ENCODE results near the gene HS3ST6. TPM values are rescaled to one million over a fixed set of nuclear protein-coding genes. Genes with fewer than 3 reads are reported as not detected.
A peak's percentile ranks its signal among the peaks of the same experiment; 100 is the strongest.

Gene HS3ST6
- total and polyA plus RNA-seq, 9 of the 15 experiments (the other 6 are each of a cell fraction or from before 2014, with no cell fraction given): not detected

DNA sequence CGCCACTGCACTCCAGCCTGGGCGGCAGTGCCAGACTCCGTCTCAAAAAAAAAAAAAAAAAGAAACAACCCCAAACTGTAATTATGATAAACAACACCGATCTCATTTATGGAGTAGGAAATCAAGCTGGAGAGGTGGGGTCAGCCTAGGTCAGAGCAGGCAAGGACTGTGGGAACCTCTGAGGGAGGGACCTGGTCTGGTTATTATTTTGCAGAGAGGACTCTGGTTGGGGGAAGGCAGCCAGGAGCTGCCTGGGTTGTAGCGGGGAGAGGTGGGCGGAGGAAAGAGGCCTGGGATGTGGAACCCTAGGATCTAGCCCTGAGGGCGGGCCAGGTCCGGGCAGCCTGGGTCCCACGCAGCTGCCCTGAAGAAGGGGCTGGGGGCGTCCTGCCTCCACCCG, 10.9 kb upstream of the HS3ST6 start (continued):
- TF ChIP-seq ASH1L (IDR thresholded peaks at IDR 0.05; ENCODE audit: borderline replicate concordance, low read depth, partially characterized antibody) (no peak), POLR3G (IDR thresholded peaks at IDR 0.05; ENCODE audit: extremely low read depth, insufficient read length, insufficient replicate concordance) (no peak), ZBTB17 (CRISPR knock-in tag; IDR thresholded peaks at IDR 0.05) (no peak), MBD2 (IDR thresholded peaks at IDR 0.05; ENCODE audit: borderline replicate concordance, low read depth) (0 out of 2 replicates have a peak, but pooled peaks have one; percentile 9), ZNF384 (IDR thresholded peaks at IDR 0.05; ENCODE audit: low read depth, low read length) (peak; percentile 43; the same call in 1 of the 2 replicates), KLF13 (tag; IDR thresholded peaks at IDR 0.05; ENCODE audit: borderline replicate concordance, low read depth) (no peak), ZZZ3 (IDR thresholded peaks at IDR 0.05) (no peak)

DNA sequence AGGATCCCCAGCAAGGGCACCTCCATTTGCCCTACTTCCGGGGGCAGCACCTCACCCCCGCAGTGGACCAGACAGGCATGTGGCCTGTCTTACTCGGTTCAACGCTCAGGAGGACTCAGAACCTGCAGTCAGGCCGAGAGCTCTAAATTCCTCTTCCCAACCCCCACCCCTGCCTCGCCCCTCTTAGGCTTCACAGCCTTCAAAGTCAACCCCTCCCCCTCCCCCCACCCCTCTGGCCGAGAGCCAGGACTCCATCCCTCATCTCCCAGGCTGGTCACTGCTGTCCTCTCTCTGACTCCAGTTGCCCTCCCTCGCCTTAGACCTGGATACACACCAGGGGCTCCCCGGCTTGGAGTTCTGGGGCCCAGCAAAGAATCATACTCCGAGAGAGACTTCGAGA, 8.1 kb upstream of the HS3ST6 start:
- WGBS (ENCODE audit: insufficient coverage, low coverage, missing lambda C conversion rate): 50% methylated on average over 7 of the region's 11 CpGs
- ATAC-seq (no peak), FAIRE-seq (no peak), DNase-seq (ENCODE audit: extremely low read depth in 1 of 4, low spot score in 3 of 4) (no peak)
- H3K79me2 ChIP-seq (ENCODE audit: control insufficient read depth, insufficient read depth, low read length): no peaks in the 10 kb centered on the region
- no peak for TF ChIP-seq BRCA1 (IDR thresholded peaks at IDR 0.05)
- no peak for TF ChIP-seq BRCA1 (CRISPR knock-in tag; IDR thresholded peaks at IDR 0.05)
- no peak for TF ChIP-seq ZNF408 (CRISPR knock-in tag; IDR thresholded peaks at IDR 0.05; ENCODE audit: low read depth)
- TF ChIP-seq ZNF431 (CRISPR knock-in tag; IDR thresholded peaks at IDR 0.05): no peak
- TF ChIP-seq KLF16 (IDR thresholded peaks at IDR 0.05): no peak
- TF ChIP-seq ZMIZ1 (IDR thresholded peaks at IDR 0.05; ENCODE audit: low read depth in 2 of 2, low read length in 2 of 2): no peak
- peak in 1 of 2 experiments; percentile 37; a peak in 1 of 4 replicates for TF ChIP-seq KDM1A (IDR thresholded peaks at IDR 0.05)
- peak; percentile 73 for TF ChIP-seq NFIC (IDR thresholded peaks at IDR 0.05)
- no peak overlapping the region for H2AFZ ChIP-seq (ENCODE audit: low read depth, low read length)
- H4K20me1 ChIP-seq (replicated peaks; ENCODE audit: control insufficient read depth, insufficient read depth, low read length): no peaks in the 10 kb centered on the region
- in situ Hi-C loops (cut with MboI) (no loop called here), intact Hi-C loops (cut with micrococcal nuclease) (no loop called here)
- ChIA-PET CTCF (ENCODE audit: low intra/inter-chr PET ratio) (no interaction called here), POLR2A (no interaction called here)
- H3K9me1 ChIP-seq (ENCODE audit: control insufficient read depth, insufficient read depth, low read length): no peaks in the 10 kb centered on the region
- no peaks in the 10 kb centered on the region for H3K9me3 ChIP-seq (replicated peaks; ENCODE audit: control insufficient read depth, insufficient read depth, low read depth, low read length)
- H3K4me1 ChIP-seq (replicated peaks in 1 of 2; ENCODE audit: control insufficient read depth in 2 of 2, insufficient read depth in 2 of 2, low read length in 2 of 2): peaks cover 10 to 40% of the 10 kb centered on the region in 2 experiments; a peak in 4 of 5 replicates
- no peaks in the 10 kb centered on the region for H3K27me3 ChIP-seq (ENCODE audit: control insufficient read depth in 2 of 2, insufficient read depth in 2 of 2, low read length in 2 of 2)
- H3K4me2 ChIP-seq (ENCODE audit: insufficient read depth, low read length): no peak overlapping the region
- no peak overlapping the region for H3K27ac ChIP-seq (ENCODE audit: extremely low read depth, low read depth, low read length)
- no TSS peak for BruUV-seq (replicated peaks)
- H3K36me3 ChIP-seq (ENCODE audit: control insufficient read depth, insufficient read depth, low read length): no peaks in the 10 kb centered on the region
- peak overlapping the region in 1 of 2 experiments; percentile 85; a peak in 2 of 4 replicates for H3K9ac ChIP-seq (ENCODE audit: insufficient read depth in 1 of 2, low read depth in 2 of 2, low read length in 2 of 2)
- no peak overlapping the region for H3K4me3 ChIP-seq
